DMS 273 (cell line): ENCODE measurements around the gene LHFPL6.
A peak's percentile ranks its signal among the peaks of the same experiment; 100 is the strongest.

Source experiments
- DNase-seq: peaks from one replicate; lab custom pipeline; 2025; ENCODE audit not compliant: unreplicated experiment; lab: John Stamatoyannopoulos, UW

LHFPL6 gene

GRCh38 chr13:39417643-39418042 lies 185.3 kb downstream of the LHFPL6 start:
- DNase-seq = no peak

GRCh38 chr13:39417131-39417530 lies 185.9 kb downstream of the LHFPL6 start:
- peak; percentile 32 for DNase-seq

GRCh38 chr13:39415008-39415802 lies 187.8 kb downstream of the LHFPL6 start:
- DNase-seq = peak; percentile 75

DNA sequence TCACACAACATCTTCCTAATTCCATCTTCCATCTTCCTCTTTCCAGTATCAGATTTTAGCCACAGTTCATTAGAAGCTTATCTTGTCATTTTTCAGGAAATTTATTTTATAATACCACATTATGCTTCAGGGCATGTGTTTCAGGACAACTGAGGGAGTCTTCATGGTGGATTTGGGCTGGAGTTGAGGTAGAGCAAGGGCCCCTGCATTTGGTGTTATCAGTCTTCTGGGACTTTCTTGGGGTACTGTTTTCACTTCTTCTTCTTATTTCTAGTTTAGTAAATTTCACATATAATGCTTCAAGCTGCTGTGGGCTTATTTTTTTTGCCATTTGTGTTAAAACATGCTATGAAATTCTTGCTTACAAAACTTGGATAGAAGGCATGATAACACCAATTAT lies 188.7 kb downstream of the LHFPL6 start:
- DNase-seq = no peak

DNA sequence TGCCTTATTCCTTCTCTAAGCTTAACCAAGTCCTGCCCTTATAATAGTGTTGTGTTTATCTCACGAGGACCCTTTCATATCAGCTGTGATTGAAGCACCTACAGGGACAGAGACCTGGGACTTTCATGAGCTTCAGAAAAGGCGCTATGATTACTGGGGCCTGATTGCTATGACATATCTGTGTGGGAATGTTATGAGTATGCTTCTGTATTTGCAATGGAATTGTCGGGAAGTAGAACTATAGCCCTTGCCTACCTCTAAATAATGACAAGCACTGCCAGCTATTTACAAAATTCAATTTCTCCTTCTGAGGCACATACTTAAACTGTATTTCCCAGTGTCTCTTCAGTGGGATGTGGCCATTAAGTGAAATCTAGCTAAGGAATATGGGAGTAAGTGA lies 191.5 kb downstream of the LHFPL6 start:
- no peak for DNase-seq

DNA sequence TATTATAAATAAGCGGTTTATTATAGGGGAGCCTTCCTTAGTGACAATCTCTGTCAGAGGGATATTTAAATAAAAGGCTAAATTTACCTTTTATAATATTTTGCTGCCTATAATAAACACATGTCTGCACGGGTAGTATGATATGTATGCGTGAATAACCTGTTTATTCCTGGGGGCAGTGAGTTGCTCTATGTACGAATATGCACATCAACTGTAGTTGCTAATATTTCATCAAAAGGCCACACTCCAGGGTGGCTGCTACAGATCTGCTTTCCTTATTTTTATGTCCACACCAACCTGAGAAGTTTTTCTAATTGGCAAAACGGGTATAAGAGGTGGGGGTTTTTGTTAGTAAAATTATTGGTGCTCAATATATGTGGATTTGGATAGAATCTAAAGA lies 192.0 kb downstream of the LHFPL6 start:
- no peak for DNase-seq

DNA sequence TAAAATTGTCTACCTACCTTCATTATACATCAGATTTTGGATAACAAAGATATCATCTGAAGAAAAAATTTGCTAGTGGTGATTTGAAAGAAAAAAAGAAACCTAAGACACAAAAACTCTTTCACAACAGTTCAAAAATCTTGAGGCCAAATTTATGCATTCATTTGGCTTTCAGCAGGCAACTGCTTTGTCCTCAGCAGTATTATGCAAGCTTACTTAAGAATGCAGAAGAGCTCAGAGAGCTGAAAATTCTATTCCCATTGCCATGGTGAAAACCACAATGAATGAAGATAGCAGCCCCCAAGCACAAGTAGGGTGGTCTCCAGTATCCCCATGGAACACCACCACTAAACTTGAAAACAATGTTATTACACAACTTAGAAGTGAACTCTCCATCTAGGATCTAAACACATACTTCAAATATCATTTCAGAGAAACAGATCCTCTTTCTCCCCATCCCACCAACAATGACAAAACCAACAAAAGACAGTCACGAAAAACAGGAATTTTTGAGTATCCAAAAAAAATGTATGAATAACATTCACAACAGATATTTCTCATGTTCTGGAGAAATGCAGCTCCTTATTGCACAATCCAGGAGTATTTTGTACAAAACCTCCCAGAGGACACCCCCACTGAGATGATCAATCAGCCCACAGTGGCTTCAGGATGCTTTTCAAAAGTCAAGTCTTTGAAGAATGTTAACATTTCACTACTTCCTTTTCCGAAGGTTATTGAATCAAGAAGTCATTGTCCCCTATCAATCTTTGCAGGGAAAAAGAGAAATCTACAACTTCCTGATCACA lies 192.7 kb downstream of the LHFPL6 start:
- no peak for DNase-seq

GRCh38 chr13:39408512-39408911 lies 194.5 kb downstream of the LHFPL6 start:
- DNase-seq = no peak

GRCh38 chr13:39407786-39408185 lies 195.2 kb downstream of the LHFPL6 start:
- DNase-seq = no peak

DNA sequence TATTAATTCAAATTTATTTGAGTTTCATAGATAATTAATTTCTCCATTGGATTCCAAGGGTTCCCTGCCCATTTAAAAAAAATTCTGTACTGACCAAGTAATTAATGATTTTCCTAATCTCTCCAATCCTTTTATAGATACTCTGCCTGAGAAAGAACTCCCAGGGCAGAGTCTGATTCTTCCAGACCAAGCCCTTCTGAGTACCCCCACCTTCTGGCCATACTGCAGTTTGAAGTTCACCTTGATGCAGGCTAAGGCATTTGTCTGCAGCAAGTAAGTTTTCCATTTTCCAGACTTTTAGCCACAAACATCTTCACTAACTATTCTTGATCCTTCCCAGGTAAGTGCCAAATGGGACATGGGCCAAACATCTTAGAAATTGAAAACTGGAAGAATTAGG lies 195.9 kb downstream of the LHFPL6 start:
- DNase-seq = no peak

DNA sequence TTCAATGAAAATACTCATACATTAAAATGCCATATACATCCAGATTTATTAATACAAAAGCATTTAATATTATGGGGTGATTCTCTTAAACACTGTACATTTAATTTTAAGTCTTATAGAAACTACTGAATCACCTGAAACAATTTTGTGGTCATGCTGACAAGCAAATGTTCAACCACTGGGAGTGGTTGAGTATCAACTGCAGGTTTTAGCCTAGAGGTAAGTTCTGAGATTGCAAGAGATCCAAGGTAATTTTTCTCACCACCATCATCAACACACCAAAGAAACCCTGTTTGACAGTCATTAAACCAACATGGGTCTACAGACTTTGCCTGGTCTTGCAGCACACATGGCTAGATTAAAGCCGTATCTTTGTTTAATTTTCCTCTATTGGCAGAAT lies 196.3 kb downstream of the LHFPL6 start:
- peak; percentile 12 for DNase-seq

- DNase-seq = no peak
Measured at GRCh38 chr13:39405596-39406205, 197.3 kb downstream of the LHFPL6 start.

- no peak for DNase-seq
Measured at GRCh38 chr13:39405107-39405506, 197.9 kb downstream of the LHFPL6 start.

- DNase-seq = no peak
Measured at GRCh38 chr13:39403106-39403505, 199.9 kb downstream of the LHFPL6 start.

DNA sequence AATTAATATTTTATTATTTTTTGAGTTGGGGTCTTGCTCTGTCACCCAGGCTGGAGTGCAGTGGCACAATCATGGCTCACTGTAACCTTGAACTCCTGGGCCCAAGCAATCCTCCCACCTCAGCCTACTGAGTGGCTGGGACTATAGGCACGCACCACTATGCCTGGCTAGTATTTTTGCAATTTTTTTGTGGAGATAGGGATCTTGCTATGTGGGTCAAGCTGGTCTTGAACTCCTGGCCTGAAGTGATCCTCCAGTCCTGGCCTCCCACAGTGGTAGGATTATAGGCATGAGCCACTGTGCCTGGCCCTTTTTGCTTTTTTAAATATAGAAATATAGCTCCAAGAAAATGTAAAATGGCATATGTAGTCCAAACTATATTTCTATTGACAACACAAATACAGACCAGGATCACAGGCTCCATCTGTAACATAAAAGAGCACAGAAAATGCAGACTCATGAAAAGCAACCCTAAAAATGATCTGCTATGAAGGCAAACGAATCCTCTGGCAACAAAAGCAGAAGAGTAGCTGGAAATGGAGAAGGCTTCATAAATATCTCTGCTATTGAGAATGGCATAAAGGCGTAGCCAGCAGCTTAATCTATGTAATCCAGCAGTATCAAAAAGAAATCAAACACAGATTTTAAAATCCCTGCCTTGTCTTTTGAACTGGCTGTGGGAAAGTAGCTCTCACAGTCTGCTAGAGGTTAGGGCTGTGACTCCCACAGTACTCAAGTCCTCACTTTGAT lies 200.6 kb downstream of the LHFPL6 start:
- no peak for DNase-seq

DNA sequence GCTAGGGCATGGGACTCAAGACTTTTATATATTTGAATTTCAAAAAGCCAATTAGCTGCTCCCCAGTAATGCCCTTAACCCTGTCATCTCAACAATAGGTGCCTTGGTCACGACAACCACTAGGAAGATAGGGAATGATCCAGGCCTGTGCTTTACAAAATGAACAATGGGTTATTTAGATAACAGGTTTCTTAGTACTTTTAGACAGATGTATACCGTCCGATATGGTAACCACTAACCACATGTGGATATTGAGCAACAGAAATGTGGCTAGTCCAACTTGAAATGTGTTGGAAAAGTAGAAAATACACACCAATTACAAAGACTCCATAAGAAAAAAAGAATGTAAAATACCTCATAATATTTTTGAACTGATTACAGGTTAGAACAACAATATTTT lies 201.2 kb downstream of the LHFPL6 start:
- DNase-seq = no peak

DNA sequence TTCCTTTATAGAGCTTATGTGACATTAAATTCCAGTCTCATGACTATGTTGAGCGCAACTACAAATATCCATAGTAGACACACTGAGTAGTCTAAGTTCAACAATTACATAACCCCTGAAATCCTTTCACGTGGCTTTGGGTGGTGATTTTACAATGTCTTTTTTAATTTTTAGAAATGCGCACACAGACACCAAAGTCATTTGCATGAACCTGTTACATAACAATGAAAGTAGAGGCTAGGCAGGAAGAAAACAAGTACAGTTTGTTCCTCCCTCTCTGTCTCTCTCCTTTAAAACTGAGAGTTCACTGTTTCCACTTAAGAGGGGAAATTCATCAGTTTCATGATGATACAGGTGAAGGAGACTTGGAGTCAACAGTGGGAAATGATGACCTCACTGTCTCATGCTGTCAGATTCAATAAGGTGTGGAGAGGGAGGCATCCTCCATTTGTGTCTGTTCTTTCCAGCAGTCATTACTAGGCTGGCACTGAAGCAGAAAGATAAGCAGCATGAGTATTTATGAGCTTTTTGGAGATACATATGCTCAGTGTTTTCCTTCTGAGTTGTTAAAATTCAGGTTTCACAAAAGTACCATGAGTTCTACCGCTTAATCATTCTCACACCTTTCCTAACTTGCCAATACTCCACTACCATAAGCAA lies 201.8 kb downstream of the LHFPL6 start:
- DNase-seq = no peak

GRCh38 chr13:39399102-39399501 lies 203.9 kb downstream of the LHFPL6 start:
- no peak for DNase-seq

GRCh38 chr13:39397896-39398265 lies 205.1 kb downstream of the LHFPL6 start:
- DNase-seq = no peak

DNA sequence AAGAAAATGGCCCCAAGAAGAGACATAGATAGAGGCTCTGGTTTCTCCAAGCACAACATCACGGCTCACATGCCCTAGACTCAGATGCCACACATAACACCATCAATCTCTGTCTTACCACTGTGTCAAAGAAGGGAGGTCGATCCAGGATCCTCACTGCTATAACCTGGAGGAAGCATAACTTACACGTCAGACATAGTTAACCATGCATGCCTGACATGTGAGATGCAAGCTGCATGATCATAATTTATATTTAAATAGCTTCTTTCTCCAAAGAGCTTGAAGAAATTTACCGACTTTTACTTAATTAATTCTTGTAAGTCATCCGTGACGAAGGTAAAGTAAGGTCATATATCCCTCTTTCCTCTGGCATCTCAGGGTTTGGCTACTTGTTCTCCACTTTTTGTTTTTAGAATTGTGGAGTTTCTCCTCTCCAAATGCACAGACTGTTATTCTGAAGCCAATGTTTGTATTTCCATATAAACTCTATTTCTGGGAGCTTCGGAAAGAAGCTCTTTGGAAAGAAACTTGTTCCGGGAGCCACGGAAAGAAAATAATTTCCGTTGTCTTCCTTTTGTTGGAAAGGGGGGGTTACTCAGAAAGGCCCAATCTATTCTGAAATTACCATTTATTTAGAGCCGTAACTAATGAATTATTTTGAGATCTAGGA lies 205.6 kb downstream of the LHFPL6 start:
- DNase-seq = no peak
